ENCODE results near the gene GRIA4.

Gene GRIA4

GRCh38 chr11:105639527-105639926 is 29.7 kb downstream of the GRIA4 start:
- DNase-seq (ENCODE audit: low read depth, low spot score), result no peak

GRCh38 chr11:105641433-105641832 is 31.6 kb downstream of the GRIA4 start:
- no peak for DNase-seq (ENCODE audit: low read depth, low spot score)

- no peak for DNase-seq (ENCODE audit: low read depth, low spot score)
Measured at GRCh38 chr11:105642870-105643269, 33.0 kb downstream of the GRIA4 start.

- no peak for DNase-seq (ENCODE audit: low read depth, low spot score)
Measured at GRCh38 chr11:105644839-105645573, 35.1 kb downstream of the GRIA4 start.

GRCh38 chr11:105647780-105648179 is 37.9 kb downstream of the GRIA4 start:
- DNase-seq (ENCODE audit: low read depth, low spot score), result no peak

- no peak for DNase-seq (ENCODE audit: low read depth, low spot score)
Measured at GRCh38 chr11:105648762-105649161, 38.9 kb downstream of the GRIA4 start.

- no peak for DNase-seq (ENCODE audit: low read depth, low spot score)
Measured at GRCh38 chr11:105665281-105665680, 55.4 kb downstream of the GRIA4 start.

- no peak for DNase-seq (ENCODE audit: low read depth, low spot score)
Measured at GRCh38 chr11:105667441-105667840, 57.6 kb downstream of the GRIA4 start.

GRCh38 chr11:105670811-105671210 is 60.9 kb downstream of the GRIA4 start:
- DNase-seq (ENCODE audit: low read depth, low spot score), result no peak

- peak; percentile 51 for DNase-seq (ENCODE audit: low read depth, low spot score)
Measured at GRCh38 chr11:105673089-105673488, 63.2 kb downstream of the GRIA4 start.

GRCh38 chr11:105689631-105690030 is 79.8 kb downstream of the GRIA4 start:
- no peak for DNase-seq (ENCODE audit: low read depth, low spot score)

GRCh38 chr11:105690467-105690866 is 80.6 kb downstream of the GRIA4 start:
- no peak for DNase-seq (ENCODE audit: low read depth, low spot score)

- DNase-seq (ENCODE audit: low read depth, low spot score), result no peak
Measured at GRCh38 chr11:105693075-105693759, 83.3 kb downstream of the GRIA4 start.

- no peak for DNase-seq (ENCODE audit: low read depth, low spot score)
Measured at GRCh38 chr11:105696000-105696399, 86.1 kb downstream of the GRIA4 start.

GRCh38 chr11:105697291-105697690 is 87.4 kb downstream of the GRIA4 start:
- no peak for DNase-seq (ENCODE audit: low read depth, low spot score)

- no peak for DNase-seq (ENCODE audit: low read depth, low spot score)
Measured at GRCh38 chr11:105699203-105699602, 89.3 kb downstream of the GRIA4 start.

GRCh38 chr11:105700271-105700670 is 90.4 kb downstream of the GRIA4 start:
- DNase-seq (ENCODE audit: low read depth, low spot score), result no peak

- no peak for DNase-seq (ENCODE audit: low read depth, low spot score)
Measured at GRCh38 chr11:105701098-105701497, 91.2 kb downstream of the GRIA4 start.

GRCh38 chr11:105705786-105706530 is 96.1 kb downstream of the GRIA4 start:
- no peak for DNase-seq (ENCODE audit: low read depth, low spot score)

GRCh38 chr11:105713106-105713505 is 103.2 kb downstream of the GRIA4 start:
- no peak for DNase-seq (ENCODE audit: low read depth, low spot score)

- no peak for DNase-seq (ENCODE audit: low read depth, low spot score)
Measured at GRCh38 chr11:105713696-105714095, 103.8 kb downstream of the GRIA4 start.

- DNase-seq (ENCODE audit: low read depth, low spot score), result no peak
Measured at GRCh38 chr11:105718641-105719040, 108.8 kb downstream of the GRIA4 start.
